ENCODE data around the gene SPRED2.

DNA sequence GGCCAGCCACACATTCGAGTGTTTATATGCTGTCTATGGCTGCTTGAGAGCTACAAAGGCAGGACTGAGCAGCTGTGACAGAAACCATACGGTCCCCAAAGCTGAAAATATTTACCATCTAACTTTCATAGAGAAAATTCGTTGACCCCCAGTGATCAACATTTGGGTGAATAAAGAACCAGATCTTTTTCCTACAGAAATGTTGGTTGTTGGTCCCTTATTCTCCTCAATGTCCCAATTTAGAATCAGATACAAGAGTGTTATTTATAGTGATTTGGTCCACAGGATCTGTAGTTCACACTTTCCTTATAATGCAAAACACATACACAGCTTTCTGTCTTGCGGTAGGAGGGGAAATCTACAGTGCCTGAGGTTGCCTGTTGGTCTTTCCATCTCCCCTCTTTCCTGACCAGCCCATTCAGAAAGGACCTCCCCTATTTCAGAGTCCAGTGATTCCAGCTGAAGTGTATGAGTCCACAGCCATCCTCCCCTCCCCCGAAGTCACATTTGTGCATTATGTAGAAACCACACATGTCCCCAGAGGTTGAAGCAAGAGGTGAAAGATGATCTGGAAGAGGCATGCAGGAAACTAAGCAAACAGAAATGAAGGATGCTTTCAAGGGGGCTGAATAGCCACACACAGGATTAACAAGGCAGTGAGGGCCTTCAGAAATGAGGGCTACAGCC is 61.9 kb downstream of the SPRED2 start:
- TF ChIP-seq CSDC2 (CRISPR knock-in tag; IDR thresholded peaks at IDR 0.05) (no peak), PPARA (CRISPR knock-in tag; IDR thresholded peaks at IDR 0.05; ENCODE audit: borderline replicate concordance) (no peak), ZFP3 (CRISPR knock-in tag; IDR thresholded peaks at IDR 0.05) (no peak), RARB (CRISPR knock-in tag; IDR thresholded peaks at IDR 0.05) (no peak), SNAI2 (CRISPR knock-in tag; IDR thresholded peaks at IDR 0.05) (no peak), ARNTL (CRISPR knock-in tag; IDR thresholded peaks at IDR 0.05; ENCODE audit: borderline replicate concordance, low read depth) (no peak), ZNF70 (CRISPR knock-in tag; IDR thresholded peaks at IDR 0.05) (no peak), ZNF8 (CRISPR knock-in tag; IDR thresholded peaks at IDR 0.05) (no peak)
- TF ChIP-seq, protein P1, sequence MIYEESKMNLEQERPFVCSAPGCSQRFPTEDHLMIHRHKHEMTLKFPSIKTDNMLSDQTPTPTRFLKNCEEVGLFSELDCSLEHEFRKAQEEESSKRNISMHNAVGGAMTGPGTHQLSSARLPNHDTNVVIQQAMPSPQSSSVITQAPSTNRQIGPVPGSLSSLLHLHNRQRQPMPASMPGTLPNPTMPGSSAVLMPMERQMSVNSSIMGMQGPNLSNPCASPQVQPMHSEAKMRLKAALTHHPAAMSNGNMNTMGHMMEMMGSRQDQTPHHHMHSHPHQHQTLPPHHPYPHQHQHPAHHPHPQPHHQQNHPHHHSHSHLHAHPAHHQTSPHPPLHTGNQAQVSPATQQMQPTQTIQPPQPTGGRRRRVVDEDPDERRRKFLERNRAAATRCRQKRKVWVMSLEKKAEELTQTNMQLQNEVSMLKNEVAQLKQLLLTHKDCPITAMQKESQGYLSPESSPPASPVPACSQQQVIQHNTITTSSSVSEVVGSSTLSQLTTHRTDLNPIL (CRISPR knock-in tag; IDR thresholded peaks at IDR 0.05; ENCODE audit: low read depth): no peak
- TF ChIP-seq, protein P2, sequence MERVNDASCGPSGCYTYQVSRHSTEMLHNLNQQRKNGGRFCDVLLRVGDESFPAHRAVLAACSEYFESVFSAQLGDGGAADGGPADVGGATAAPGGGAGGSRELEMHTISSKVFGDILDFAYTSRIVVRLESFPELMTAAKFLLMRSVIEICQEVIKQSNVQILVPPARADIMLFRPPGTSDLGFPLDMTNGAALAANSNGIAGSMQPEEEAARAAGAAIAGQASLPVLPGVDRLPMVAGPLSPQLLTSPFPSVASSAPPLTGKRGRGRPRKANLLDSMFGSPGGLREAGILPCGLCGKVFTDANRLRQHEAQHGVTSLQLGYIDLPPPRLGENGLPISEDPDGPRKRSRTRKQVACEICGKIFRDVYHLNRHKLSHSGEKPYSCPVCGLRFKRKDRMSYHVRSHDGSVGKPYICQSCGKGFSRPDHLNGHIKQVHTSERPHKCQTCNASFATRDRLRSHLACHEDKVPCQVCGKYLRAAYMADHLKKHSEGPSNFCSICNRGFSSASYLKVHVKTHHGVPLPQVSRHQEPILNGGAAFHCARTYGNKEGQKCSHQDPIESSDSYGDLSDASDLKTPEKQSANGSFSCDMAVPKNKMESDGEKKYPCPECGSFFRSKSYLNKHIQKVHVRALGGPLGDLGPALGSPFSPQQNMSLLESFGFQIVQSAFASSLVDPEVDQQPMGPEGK (CRISPR knock-in tag; IDR thresholded peaks at IDR 0.05; ENCODE audit: borderline replicate concordance): no peak
- TF ChIP-seq, protein P3, sequence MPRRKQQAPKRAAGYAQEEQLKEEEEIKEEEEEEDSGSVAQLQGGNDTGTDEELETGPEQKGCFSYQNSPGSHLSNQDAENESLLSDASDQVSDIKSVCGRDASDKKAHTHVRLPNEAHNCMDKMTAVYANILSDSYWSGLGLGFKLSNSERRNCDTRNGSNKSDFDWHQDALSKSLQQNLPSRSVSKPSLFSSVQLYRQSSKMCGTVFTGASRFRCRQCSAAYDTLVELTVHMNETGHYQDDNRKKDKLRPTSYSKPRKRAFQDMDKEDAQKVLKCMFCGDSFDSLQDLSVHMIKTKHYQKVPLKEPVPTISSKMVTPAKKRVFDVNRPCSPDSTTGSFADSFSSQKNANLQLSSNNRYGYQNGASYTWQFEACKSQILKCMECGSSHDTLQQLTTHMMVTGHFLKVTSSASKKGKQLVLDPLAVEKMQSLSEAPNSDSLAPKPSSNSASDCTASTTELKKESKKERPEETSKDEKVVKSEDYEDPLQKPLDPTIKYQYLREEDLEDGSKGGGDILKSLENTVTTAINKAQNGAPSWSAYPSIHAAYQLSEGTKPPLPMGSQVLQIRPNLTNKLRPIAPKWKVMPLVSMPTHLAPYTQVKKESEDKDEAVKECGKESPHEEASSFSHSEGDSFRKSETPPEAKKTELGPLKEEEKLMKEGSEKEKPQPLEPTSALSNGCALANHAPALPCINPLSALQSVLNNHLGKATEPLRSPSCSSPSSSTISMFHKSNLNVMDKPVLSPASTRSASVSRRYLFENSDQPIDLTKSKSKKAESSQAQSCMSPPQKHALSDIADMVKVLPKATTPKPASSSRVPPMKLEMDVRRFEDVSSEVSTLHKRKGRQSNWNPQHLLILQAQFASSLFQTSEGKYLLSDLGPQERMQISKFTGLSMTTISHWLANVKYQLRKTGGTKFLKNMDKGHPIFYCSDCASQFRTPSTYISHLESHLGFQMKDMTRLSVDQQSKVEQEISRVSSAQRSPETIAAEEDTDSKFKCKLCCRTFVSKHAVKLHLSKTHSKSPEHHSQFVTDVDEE (CRISPR knock-in tag; IDR thresholded peaks at IDR 0.05): no peak

Data from SK-N-SH treated with all-trans-retinoic acid at 6 μM for 48 hours (cell line).